Measurements from ENCODE around the gene VSIG10. TPM values are rescaled to one million over a fixed set of nuclear protein-coding genes. Genes with fewer than 3 reads are reported as not detected.
A peak's percentile ranks its signal among the peaks of the same experiment; 100 is the strongest.

Gene VSIG10
- total and polyA plus RNA-seq, 2 of the 13 experiments (the other 11 are each of a cell fraction or from before 2014, with no cell fraction given) = 25.6 to 42.5 TPM

DNA sequence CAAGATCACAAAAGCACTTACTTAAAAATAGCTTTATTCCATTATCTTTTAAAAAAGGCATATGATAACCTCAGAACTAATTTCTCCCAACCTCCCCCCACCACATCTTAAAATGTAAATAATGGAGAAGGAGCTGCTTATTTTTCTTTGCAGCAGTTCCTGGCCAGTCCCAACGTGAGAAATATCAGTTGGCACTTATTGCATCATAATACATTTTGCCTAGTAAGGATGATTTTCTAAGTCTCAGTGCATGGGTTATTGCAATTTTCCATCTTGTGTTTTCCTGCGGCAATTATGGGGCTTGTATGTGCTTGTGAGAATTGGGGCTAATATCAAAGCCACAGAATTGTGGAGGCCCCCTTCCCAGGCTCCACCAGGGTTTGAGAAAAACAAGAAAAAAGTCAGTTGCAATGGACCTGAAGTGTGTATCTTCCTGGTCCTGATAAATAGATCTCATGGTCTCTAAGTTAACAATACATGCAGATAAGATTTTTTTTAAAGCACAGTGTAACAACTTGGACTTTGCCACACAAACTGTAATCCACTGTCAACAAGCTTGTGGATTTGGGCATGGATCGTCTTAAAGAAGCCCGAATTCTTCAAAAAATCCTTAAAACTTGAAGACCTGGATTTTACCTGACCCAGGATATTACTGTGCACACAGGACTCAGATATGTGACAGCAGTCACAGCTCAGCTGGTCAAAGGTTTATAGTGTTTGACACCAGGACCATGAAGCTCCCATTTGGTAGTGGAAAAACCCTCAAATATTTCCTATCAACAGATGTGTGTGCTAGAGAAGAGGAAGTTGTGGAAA, 40.0 kb downstream of the VSIG10 start (continued):
- peak; percentile 89 for TF ChIP-seq PITX1 (CRISPR knock-in tag; IDR thresholded peaks at IDR 0.05)
- TF ChIP-seq, protein P1, sequence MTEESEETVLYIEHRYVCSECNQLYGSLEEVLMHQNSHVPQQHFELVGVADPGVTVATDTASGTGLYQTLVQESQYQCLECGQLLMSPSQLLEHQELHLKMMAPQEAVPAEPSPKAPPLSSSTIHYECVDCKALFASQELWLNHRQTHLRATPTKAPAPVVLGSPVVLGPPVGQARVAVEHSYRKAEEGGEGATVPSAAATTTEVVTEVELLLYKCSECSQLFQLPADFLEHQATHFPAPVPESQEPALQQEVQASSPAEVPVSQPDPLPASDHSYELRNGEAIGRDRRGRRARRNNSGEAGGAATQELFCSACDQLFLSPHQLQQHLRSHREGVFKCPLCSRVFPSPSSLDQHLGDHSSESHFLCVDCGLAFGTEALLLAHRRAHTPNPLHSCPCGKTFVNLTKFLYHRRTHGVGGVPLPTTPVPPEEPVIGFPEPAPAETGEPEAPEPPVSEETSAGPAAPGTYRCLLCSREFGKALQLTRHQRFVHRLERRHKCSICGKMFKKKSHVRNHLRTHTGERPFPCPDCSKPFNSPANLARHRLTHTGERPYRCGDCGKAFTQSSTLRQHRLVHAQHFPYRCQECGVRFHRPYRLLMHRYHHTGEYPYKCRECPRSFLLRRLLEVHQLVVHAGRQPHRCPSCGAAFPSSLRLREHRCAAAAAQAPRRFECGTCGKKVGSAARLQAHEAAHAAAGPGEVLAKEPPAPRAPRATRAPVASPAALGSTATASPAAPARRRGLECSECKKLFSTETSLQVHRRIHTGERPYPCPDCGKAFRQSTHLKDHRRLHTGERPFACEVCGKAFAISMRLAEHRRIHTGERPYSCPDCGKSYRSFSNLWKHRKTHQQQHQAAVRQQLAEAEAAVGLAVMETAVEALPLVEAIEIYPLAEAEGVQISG (CRISPR knock-in tag; IDR thresholded peaks at IDR 0.05) = no peak
- TF ChIP-seq ZNF543 (CRISPR knock-in tag; IDR thresholded peaks at IDR 0.05) = no peak
- peak; percentile 40 for TF ChIP-seq ELF3 (CRISPR knock-in tag; IDR thresholded peaks at IDR 0.05)
- peak; percentile 72; the same call in 1 of the 2 replicates for TF ChIP-seq FOXA3 (CRISPR knock-in tag; IDR thresholded peaks at IDR 0.05)
- TF ChIP-seq ZNF24 (IDR thresholded peaks at IDR 0.05) = no peak
- TF ChIP-seq, protein P2, sequence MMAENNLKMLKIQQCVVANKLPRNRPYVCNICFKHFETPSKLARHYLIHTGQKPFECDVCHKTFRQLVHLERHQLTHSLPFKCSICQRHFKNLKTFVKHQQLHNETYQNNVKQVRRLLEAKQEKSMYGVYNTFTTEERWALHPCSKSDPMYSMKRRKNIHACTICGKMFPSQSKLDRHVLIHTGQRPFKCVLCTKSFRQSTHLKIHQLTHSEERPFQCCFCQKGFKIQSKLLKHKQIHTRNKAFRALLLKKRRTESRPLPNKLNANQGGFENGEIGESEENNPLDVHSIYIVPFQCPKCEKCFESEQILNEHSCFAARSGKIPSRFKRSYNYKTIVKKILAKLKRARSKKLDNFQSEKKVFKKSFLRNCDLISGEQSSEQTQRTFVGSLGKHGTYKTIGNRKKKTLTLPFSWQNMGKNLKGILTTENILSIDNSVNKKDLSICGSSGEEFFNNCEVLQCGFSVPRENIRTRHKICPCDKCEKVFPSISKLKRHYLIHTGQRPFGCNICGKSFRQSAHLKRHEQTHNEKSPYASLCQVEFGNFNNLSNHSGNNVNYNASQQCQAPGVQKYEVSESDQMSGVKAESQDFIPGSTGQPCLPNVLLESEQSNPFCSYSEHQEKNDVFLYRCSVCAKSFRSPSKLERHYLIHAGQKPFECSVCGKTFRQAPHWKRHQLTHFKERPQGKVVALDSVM (CRISPR knock-in tag; IDR thresholded peaks at IDR 0.05) = no peak
- TF ChIP-seq, protein P3, sequence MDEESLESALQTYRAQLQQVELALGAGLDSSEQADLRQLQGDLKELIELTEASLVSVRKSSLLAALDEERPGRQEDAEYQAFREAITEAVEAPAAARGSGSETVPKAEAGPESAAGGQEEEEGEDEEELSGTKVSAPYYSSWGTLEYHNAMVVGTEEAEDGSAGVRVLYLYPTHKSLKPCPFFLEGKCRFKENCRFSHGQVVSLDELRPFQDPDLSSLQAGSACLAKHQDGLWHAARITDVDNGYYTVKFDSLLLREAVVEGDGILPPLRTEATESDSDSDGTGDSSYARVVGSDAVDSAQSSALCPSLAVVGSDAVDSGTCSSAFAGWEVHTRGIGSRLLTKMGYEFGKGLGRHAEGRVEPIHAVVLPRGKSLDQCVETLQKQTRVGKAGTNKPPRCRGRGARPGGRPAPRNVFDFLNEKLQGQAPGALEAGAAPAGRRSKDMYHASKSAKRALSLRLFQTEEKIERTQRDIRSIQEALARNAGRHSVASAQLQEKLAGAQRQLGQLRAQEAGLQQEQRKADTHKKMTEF (CRISPR knock-in tag; IDR thresholded peaks at IDR 0.05) = peak; percentile 31; the same call in 1 of the 2 replicates
- no peak for TF ChIP-seq SOX6 (IDR thresholded peaks at IDR 0.05)
- peak; percentile 70 for TF ChIP-seq SOX6 (CRISPR knock-in tag; IDR thresholded peaks at IDR 0.05)
- no peak for TF ChIP-seq NFRKB (IDR thresholded peaks at IDR 0.05)
- 0 out of 2 replicates have a peak, but pooled peaks have one; percentile 33 for TF ChIP-seq ZNF264 (CRISPR knock-in tag; IDR thresholded peaks at IDR 0.05)
- peak; percentile 69; the same call in 1 of the 2 replicates for TF ChIP-seq SOX5 (CRISPR knock-in tag; IDR thresholded peaks at IDR 0.05; ENCODE audit: borderline replicate concordance)
- TF ChIP-seq MAFG (CRISPR knock-in tag; IDR thresholded peaks at IDR 0.05) = no peak
- TF ChIP-seq NR2F6 (IDR thresholded peaks at IDR 0.05) = no peak
- TF ChIP-seq NR2F6 (CRISPR knock-in tag; IDR thresholded peaks at IDR 0.05) = 0 out of 2 replicates have a peak, but pooled peaks have one; percentile 9
- TF ChIP-seq SRF (IDR thresholded peaks at IDR 0.05; ENCODE audit: low read depth, low read length) = no peak
- TF ChIP-seq, protein P4, sequence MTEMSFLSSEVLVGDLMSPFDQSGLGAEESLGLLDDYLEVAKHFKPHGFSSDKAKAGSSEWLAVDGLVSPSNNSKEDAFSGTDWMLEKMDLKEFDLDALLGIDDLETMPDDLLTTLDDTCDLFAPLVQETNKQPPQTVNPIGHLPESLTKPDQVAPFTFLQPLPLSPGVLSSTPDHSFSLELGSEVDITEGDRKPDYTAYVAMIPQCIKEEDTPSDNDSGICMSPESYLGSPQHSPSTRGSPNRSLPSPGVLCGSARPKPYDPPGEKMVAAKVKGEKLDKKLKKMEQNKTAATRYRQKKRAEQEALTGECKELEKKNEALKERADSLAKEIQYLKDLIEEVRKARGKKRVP (CRISPR knock-in tag; IDR thresholded peaks at IDR 0.05) = peak in 1 of 2 experiments; percentile 83; a peak in 2 of 4 replicates
- TF ChIP-seq, protein P5, sequence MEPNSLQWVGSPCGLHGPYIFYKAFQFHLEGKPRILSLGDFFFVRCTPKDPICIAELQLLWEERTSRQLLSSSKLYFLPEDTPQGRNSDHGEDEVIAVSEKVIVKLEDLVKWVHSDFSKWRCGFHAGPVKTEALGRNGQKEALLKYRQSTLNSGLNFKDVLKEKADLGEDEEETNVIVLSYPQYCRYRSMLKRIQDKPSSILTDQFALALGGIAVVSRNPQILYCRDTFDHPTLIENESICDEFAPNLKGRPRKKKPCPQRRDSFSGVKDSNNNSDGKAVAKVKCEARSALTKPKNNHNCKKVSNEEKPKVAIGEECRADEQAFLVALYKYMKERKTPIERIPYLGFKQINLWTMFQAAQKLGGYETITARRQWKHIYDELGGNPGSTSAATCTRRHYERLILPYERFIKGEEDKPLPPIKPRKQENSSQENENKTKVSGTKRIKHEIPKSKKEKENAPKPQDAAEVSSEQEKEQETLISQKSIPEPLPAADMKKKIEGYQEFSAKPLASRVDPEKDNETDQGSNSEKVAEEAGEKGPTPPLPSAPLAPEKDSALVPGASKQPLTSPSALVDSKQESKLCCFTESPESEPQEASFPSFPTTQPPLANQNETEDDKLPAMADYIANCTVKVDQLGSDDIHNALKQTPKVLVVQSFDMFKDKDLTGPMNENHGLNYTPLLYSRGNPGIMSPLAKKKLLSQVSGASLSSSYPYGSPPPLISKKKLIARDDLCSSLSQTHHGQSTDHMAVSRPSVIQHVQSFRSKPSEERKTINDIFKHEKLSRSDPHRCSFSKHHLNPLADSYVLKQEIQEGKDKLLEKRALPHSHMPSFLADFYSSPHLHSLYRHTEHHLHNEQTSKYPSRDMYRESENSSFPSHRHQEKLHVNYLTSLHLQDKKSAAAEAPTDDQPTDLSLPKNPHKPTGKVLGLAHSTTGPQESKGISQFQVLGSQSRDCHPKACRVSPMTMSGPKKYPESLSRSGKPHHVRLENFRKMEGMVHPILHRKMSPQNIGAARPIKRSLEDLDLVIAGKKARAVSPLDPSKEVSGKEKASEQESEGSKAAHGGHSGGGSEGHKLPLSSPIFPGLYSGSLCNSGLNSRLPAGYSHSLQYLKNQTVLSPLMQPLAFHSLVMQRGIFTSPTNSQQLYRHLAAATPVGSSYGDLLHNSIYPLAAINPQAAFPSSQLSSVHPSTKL (CRISPR knock-in tag; IDR thresholded peaks at IDR 0.05) = peak; percentile 65
- TF ChIP-seq HDAC1 (CRISPR knock-in tag; IDR thresholded peaks at IDR 0.05) = no peak
